HG03139 (cell line): ENCODE results near the gene MYO9B.

Experiments
- ATAC-seq: cut with Tn5 transposase; IDR thresholded peaks from one replicate; pipeline ENCODE4 v1.9.1; 2021; ENCODE audit not compliant: unreplicated experiment

The MYO9B gene

GRCh38 chr19:17236811-17237543 is 161.4 kb downstream of the MYO9B start:
- ATAC-seq = no peak

GRCh38 chr19:17237747-17238706 is 162.4 kb downstream of the MYO9B start:
- ATAC-seq = no peak

- ATAC-seq = no peak
Measured at GRCh38 chr19:17240062-17240752, 164.6 kb downstream of the MYO9B start.

GRCh38 chr19:17240826-17241399 is 165.3 kb downstream of the MYO9B start:
- no peak for ATAC-seq

- ATAC-seq = no peak
Measured at GRCh38 chr19:17242431-17243208, 167.0 kb downstream of the MYO9B start.

- no peak for ATAC-seq
Measured at GRCh38 chr19:17243211-17243829, 167.7 kb downstream of the MYO9B start.

- no peak for ATAC-seq
Measured at GRCh38 chr19:17243830-17244617, 168.4 kb downstream of the MYO9B start.

GRCh38 chr19:17244618-17245534 is 169.3 kb downstream of the MYO9B start:
- ATAC-seq = no peak

- no peak for ATAC-seq
Measured at GRCh38 chr19:17245535-17245984, 170.0 kb downstream of the MYO9B start, which contains the start of gene NR2F6. TSS of gene NR2F6 (minus strand) at chr19:17245919. CDS start at chr19:17245220, 699 bp downstream.

- no peak for ATAC-seq
Measured at GRCh38 chr19:17246681-17247425, 171.3 kb downstream of the MYO9B start.

- no peak for ATAC-seq
Measured at GRCh38 chr19:17248011-17248776, 172.6 kb downstream of the MYO9B start.

GRCh38 chr19:17249887-17250548 is 174.4 kb downstream of the MYO9B start:
- no peak for ATAC-seq

- no peak for ATAC-seq
Measured at GRCh38 chr19:17254636-17255035, 179.1 kb downstream of the MYO9B start.

- ATAC-seq = no peak
Measured at GRCh38 chr19:17255150-17255621, 179.6 kb downstream of the MYO9B start.

GRCh38 chr19:17256130-17256529 is 180.6 kb downstream of the MYO9B start:
- ATAC-seq = no peak
